IMR-90 (cell line): ENCODE results near the gene SDK1. TPM values are rescaled to one million over a fixed set of nuclear protein-coding genes. Genes with fewer than 3 reads are reported as not detected.

ENCODE experiments used
- ATAC-seq: fragments of 200-7000 bp; cut with Tn5 transposase; 2 replicates; pipeline ENCODE4 v1.9.1; 2020; ENCODE audit warnings: low read depth, mild to moderate bottlenecking, moderate library complexity
- BruUV-seq: library from RNA; stranded (reverse); fragments of 400-500 nt; replicated peaks from 2 replicates; lab custom pipeline; 2021; lab: Mats Ljungman, UMichigan
- CTCF ChIA-PET: fragments of 300-600 bp; formaldehyde crosslinking; extraction: SDS; loops from one replicate; lab custom pipeline; 2021; ENCODE audit warnings: antibody characterized with exemption; lab: Yijun Ruan, JAX
- POLR2A ChIA-PET: fragments of 300-600 bp; sonication (Branson Sonifier 250); formaldehyde crosslinking; loops from one replicate; lab custom pipeline; 2022; ENCODE audit warnings: antibody characterized with exemption; ENCODE audit not compliant: unreplicated experiment; lab: Charles Lee
- DNase-seq: peaks from one replicate; pipeline ENCODE4 v3.0.0; 2013
- H2AFZ ChIP-seq: replicated peaks from 2 replicates; pipeline ENCODE3; 2013; ENCODE audit warnings: low read length, mild to moderate bottlenecking; ENCODE audit not compliant: poor library complexity
- H2AK5ac ChIP-seq: 2 replicates; pipeline ENCODE4 v1.6.1; 2013; ENCODE audit warnings: low read depth, low read length, inconsistent platforms
- H2AK9ac ChIP-seq: replicated peaks from 2 replicates; pipeline ENCODE3; 2013; ENCODE audit warnings: mild to moderate bottlenecking, low read depth, low read length, moderate library complexity; ENCODE audit not compliant: poor library complexity
- H2BK120ac ChIP-seq: 2 replicates; pipeline ENCODE4 v1.6.1; 2013; ENCODE audit warnings: low read depth, low read length, inconsistent platforms
- H2BK15ac ChIP-seq: 3 replicates; pipeline ENCODE4 v1.6.1; 2013; ENCODE audit warnings: low read depth, low read length, inconsistent platforms
- H2BK20ac ChIP-seq: 2 replicates; pipeline ENCODE4 v1.6.1; 2013; ENCODE audit warnings: low read depth, mild to moderate bottlenecking, inconsistent platforms, low read length, moderate library complexity
- H2BK5ac ChIP-seq: 2 replicates; pipeline ENCODE4 v1.6.1; 2013; ENCODE audit warnings: mild to moderate bottlenecking, low read depth, low read length, inconsistent platforms; ENCODE audit not compliant: poor library complexity, severe bottlenecking
- H3K14ac ChIP-seq: replicated peaks from 2 replicates; pipeline ENCODE4 v1.6.1; 2013; ENCODE audit warnings: low read depth, low read length, inconsistent platforms
- H3K18ac ChIP-seq: 2 replicates; pipeline ENCODE4 v1.6.1; 2013; ENCODE audit warnings: low read depth, low read length, control low read depth
- H3K23ac ChIP-seq: 2 replicates; pipeline ENCODE4 v1.6.1; 2013; ENCODE audit warnings: low read depth, low read length, inconsistent platforms
- H3K27ac ChIP-seq: 2 replicates; pipeline ENCODE4 v1.5.1; 2013; ENCODE audit warnings: mild to moderate bottlenecking, control low read depth, low read length; ENCODE audit not compliant: insufficient read depth
- H3K27me3 ChIP-seq: 2 replicates; pipeline ENCODE4 v1.6.1; 2013; ENCODE audit warnings: low read length; ENCODE audit not compliant: control insufficient read depth, insufficient read depth
- H3K36me3 ChIP-seq: 2 replicates; pipeline ENCODE4 v1.6.1; 2013; ENCODE audit warnings: low read length, mixed read lengths; ENCODE audit not compliant: control insufficient read depth, insufficient read depth
- H3K4ac ChIP-seq: 2 replicates; pipeline ENCODE4 v1.6.1; 2013; ENCODE audit warnings: low read depth, low read length, inconsistent platforms
- H3K4me1 ChIP-seq: 2 replicates; pipeline ENCODE4 v1.6.1; 2013; ENCODE audit warnings: low read length, mixed read lengths; ENCODE audit not compliant: control insufficient read depth, insufficient read depth
- H3K4me2 ChIP-seq: 2 replicates; pipeline ENCODE4 v1.6.1; 2013; ENCODE audit warnings: low read depth, mild to moderate bottlenecking, control low read depth, low read length, moderate library complexity
- H3K4me3 ChIP-seq: 2 replicates; pipeline ENCODE4 v1.5.1; 2013; ENCODE audit warnings: low read depth, mild to moderate bottlenecking, control low read depth, low read length, moderate library complexity; ENCODE audit not compliant: insufficient read depth
- H3K56ac ChIP-seq: 2 replicates; pipeline ENCODE4 v1.6.1; 2013; ENCODE audit warnings: low read length, inconsistent platforms; ENCODE audit not compliant: insufficient read depth; ENCODE audit errors: extremely low read depth
- H3K79me1 ChIP-seq, 2 experiments: 2 replicates each; pipeline ENCODE4 v1.6.1; 2013; ENCODE audit warnings: low read length in 2 of 2, inconsistent platforms in 1 of 2, low read depth in 1 of 2
- H3K9ac ChIP-seq: 2 replicates; pipeline ENCODE4 v1.6.1; 2013; ENCODE audit warnings: low read depth, low read length, control low read depth
- H3K9me1 ChIP-seq: 2 replicates; pipeline ENCODE4 v1.6.1; 2013; ENCODE audit warnings: low read length, inconsistent platforms; ENCODE audit not compliant: insufficient read depth
- H3K9me3 ChIP-seq: 2 replicates; pipeline ENCODE4 v1.6.1; 2013; ENCODE audit warnings: low read length; ENCODE audit not compliant: control insufficient read depth, insufficient read depth
- H4K20me1 ChIP-seq: 2 replicates; pipeline ENCODE4 v1.6.1; 2013; ENCODE audit warnings: low read length, inconsistent platforms; ENCODE audit not compliant: insufficient read depth
- H4K5ac ChIP-seq: 2 replicates; pipeline ENCODE4 v1.6.1; 2013; ENCODE audit warnings: mild to moderate bottlenecking, low read depth, low read length, control low read depth
- H4K8ac ChIP-seq, 2 experiments: 2 replicates each; pipeline ENCODE4 v1.6.1; 2013; ENCODE audit warnings: low read depth in 2 of 2, low read length in 2 of 2, control low read depth in 1 of 2, inconsistent platforms in 1 of 2
- H4K91ac ChIP-seq: 2 replicates; pipeline ENCODE4 v1.6.1; 2013; ENCODE audit warnings: low read depth, low read length, inconsistent platforms; ENCODE audit not compliant: insufficient read depth
- BHLHE40 ChIP-seq: fragments of 150-350 bp; IDR thresholded peaks from 2 replicates; pipeline ENCODE4 v1.6.1; 2016; ENCODE audit warnings: mild to moderate bottlenecking, low read depth, low read length
- CTCF ChIP-seq: conservative IDR thresholded peaks from 2 replicates; pipeline ENCODE4 v1.5.1; 2012; ENCODE audit warnings: mild to moderate bottlenecking, low read depth, low read length, improper control_type of control experiment
- FOS ChIP-seq: fragments of 150-350 bp; IDR thresholded peaks from 2 replicates; pipeline ENCODE4 v1.6.1; 2016; ENCODE audit warnings: low read depth, low read length
- NFE2L2 ChIP-seq: fragments of 150-350 bp; IDR thresholded peaks from 2 replicates; pipeline ENCODE4 v1.6.1; 2016; ENCODE audit warnings: low read depth, mild to moderate bottlenecking, low read length
- POLR2A ChIP-seq: IDR thresholded peaks from 2 replicates; pipeline ENCODE4 v1.6.1; 2012; ENCODE audit warnings: mild to moderate bottlenecking, low read depth, low read length
- RFX5 ChIP-seq: IDR thresholded peaks from 2 replicates; pipeline ENCODE4 v1.8.0; 2012; ENCODE audit warnings: low read depth, mild to moderate bottlenecking, low read length, moderate library complexity
- WGBS, 2 experiments: methylation state at CpG; one replicate each; pipeline versions ENCODE4 v1.1.5 to v1.1.7; 2013; ENCODE audit warnings: missing lambda C conversion rate in 2 of 2; ENCODE audit not compliant: insufficient read length in 1 of 2; ENCODE audit errors: extremely low coverage in 2 of 2; 5-methylcytosine and 5-hydroxymethylcytosine counted together
- dilution Hi-C: fragments of 300-500 bp; cut with HindIII; formaldehyde crosslinking; loops from one replicate; pipeline ENCODE4 v1.14.3; 2018; ENCODE audit warnings: low sequenced_read_pairs; ENCODE audit not compliant: unreplicated experiment
- in situ Hi-C: fragments of 300-500 bp; cut with MboI; formaldehyde crosslinking; loops from 3 replicates; pipeline ENCODE4 v1.14.3; 2019; ENCODE audit warnings: low sequenced_read_pairs, inconsistent platforms, mixed read lengths
- intact Hi-C: fragments of 100-400 bp; cut with micrococcal nuclease; formaldehyde crosslinking; loops from 2 replicates; pipeline ENCODE4 v1.10.0; 2022
- polyA plus RNA-seq, 3 experiments: library from polyadenylated mRNA; depleted of rRNA; stranded (reverse); fragments of >200 nt; gene quantifications; 2 replicates each; pipeline ENCODE4 v1.2.3, GENCODE V29; 2012; ENCODE audit warnings: low replicate concordance in 1 of 3
- total RNA-seq: library from RNA; depleted of rRNA; stranded (reverse); fragments of >200 nt; gene quantifications from 2 replicates; pipeline ENCODE4 v1.2.3, GENCODE V29; 2012

SDK1 gene
- total and polyA plus RNA-seq, 2 of the 4 experiments (the other 2 are of a cell fraction) = 1.5 to 1.6 TPM

GRCh38 chr7:4100148-4100547, 799.1 kb downstream of the SDK1 start:
- dilution Hi-C loops = no loop called here
- Histone ChIP-seq H2BK15ac (no peak overlapping the region), H3K27ac (no peak overlapping the region), H3K56ac (no peak overlapping the region), H3K23ac (no peak overlapping the region), H4K5ac (no peak overlapping the region), H4K20me1 (no peaks in the 10 kb centered on the region), H4K8ac (no peak overlapping the region), H3K4me2 (no peak overlapping the region), H3K4ac (no peak overlapping the region), H2AK9ac (no peak overlapping the region), H3K18ac (no peak overlapping the region), H4K91ac (no peak overlapping the region), H3K9ac (no peak overlapping the region), H3K79me1 (no peaks in the 10 kb centered on the region), H3K4me3 (no peak overlapping the region), H3K4me1 (no peaks in the 10 kb centered on the region), H3K14ac (no peak overlapping the region), H3K9me1 (no peaks in the 10 kb centered on the region), H3K36me3 (no peaks in the 10 kb centered on the region), H2AK5ac (no peak overlapping the region), H2BK20ac (no peak overlapping the region), H2BK120ac (no peak overlapping the region), H2AFZ (no peak overlapping the region), H2BK5ac (no peak overlapping the region), H3K27me3 (no peaks in the 10 kb centered on the region), H3K9me3 (peaks cover 15% of the 10 kb centered on the region)
- TF ChIP-seq NFE2L2 (no peak), RFX5 (no peak), BHLHE40 (no peak), FOS (no peak), POLR2A (no peak), CTCF (no peak)
- ATAC-seq (no peak), DNase-seq (no peak)
- ChIA-PET CTCF (no interaction called here), POLR2A (no interaction called here)
- intact Hi-C loops = no loop called here
- no TSS peak for BruUV-seq
- in situ Hi-C loops = no loop called here
- WGBS, 2 experiments = 20% methylated on average over 1 of the region's 8 CpGs; no CpG with 5 or more reads in 1 of the 2 experiments
